HCT116 (cell line): ENCODE results near the gene SPON1. TPM values are rescaled to one million over a fixed set of nuclear protein-coding genes. Genes with fewer than 3 reads are reported as not detected.

Experiments
- ATAC-seq: fragments of 200-7000 bp; cut with Tn5 transposase; 2 replicates; pipeline ENCODE4 v1.9.1; 2020; ENCODE audit warnings: mild to moderate bottlenecking, moderate library complexity
- BruUV-seq: library from RNA; stranded (reverse); fragments of 400-500 nt; replicated peaks from 2 replicates; lab custom pipeline; 2021; lab: Mats Ljungman, UMichigan
- CTCF ChIA-PET: fragments of 300-600 bp; sonication (Branson Sonifier 250); formaldehyde crosslinking; loops from one replicate; lab custom pipeline; 2021; ENCODE audit warnings: antibody characterized with exemption; lab: Charles Lee
- POLR2A ChIA-PET: fragments of 300-600, 350-600 bp; sonication (Branson Sonifier 250); formaldehyde crosslinking; loops from one replicate; lab custom pipeline; 2021; ENCODE audit warnings: antibody characterized with exemption; lab: Charles Lee
- RAD21 ChIA-PET, 2 experiments: fragments of 300-600 bp; sonication (Branson Sonifier 250); formaldehyde crosslinking; loops; one replicate each; lab custom pipeline; 2023; ENCODE audit warnings: low total read pairs in 2 of 2; ENCODE audit not compliant: uncharacterized antibody in 2 of 2, unreplicated experiment in 2 of 2, low non-redundant PET in 1 of 2; lab: Charles Lee
- DNase-seq: peaks from one replicate; pipeline ENCODE4 v3.0.0-alpha.2; 2010; ENCODE audit warnings: low read depth, low spot score
- H2AFZ ChIP-seq: fragments of 200-600 bp; shearing (Covaris generic), sonication (generic); 2 replicates; pipeline ENCODE4 v1.6.1; 2017; ENCODE audit warnings: low read depth, mixed run types, mixed read lengths, antibody characterized with exemption, low read length; ENCODE audit not compliant: poor library complexity, severe bottlenecking
- H3K27ac ChIP-seq: 2 replicates; pipeline ENCODE4 v1.5.1; 2012; ENCODE audit warnings: low read depth, low read length
- H3K27me3 ChIP-seq: fragments of 200-600 bp; sonication (generic); 2 replicates; pipeline ENCODE4 v1.6.1; 2016; ENCODE audit warnings: mixed run types, low read length, mixed read lengths; ENCODE audit not compliant: insufficient read depth
- H3K36me3 ChIP-seq, 2 experiments: fragments of 200-500 bp in 1 of 2; fragments of 200-600 bp in 1 of 2; sonication (Bioruptor generic) in 1 of 2; sonication (generic) in 1 of 2; 2 replicates each; pipeline versions ENCODE4 v1.5.1 to v1.6.1; 2014 to 2016; ENCODE audit warnings: low read length in 2 of 2, inconsistent platforms in 1 of 2, mixed read lengths in 1 of 2, mixed run types in 1 of 2; ENCODE audit not compliant: insufficient read depth in 2 of 2, control insufficient read depth in 1 of 2
- H3K4me1 ChIP-seq, 2 experiments: fragments of 200-600 bp in 1 of 2; sonication (generic) in 1 of 2; 2 replicates each; pipeline versions ENCODE4 v1.5.1 to v1.6.1; 2012 to 2017; ENCODE audit warnings: low read length in 2 of 2, inconsistent platforms in 1 of 2, mild to moderate bottlenecking in 1 of 2, mixed read lengths in 1 of 2, mixed run types in 1 of 2, moderate library complexity in 1 of 2; ENCODE audit not compliant: insufficient read depth in 2 of 2, control insufficient read depth in 1 of 2
- H3K4me2 ChIP-seq: fragments of 200-600 bp; sonication (generic); 2 replicates; pipeline ENCODE4 v1.6.1; 2017; ENCODE audit warnings: mixed run types, low read length, mixed read lengths
- H3K4me3 ChIP-seq, 2 experiments: fragments of 200-600 bp in 1 of 2; sonication (generic) in 1 of 2; replicated peaks in 1 of 2; 2 replicates each; pipeline ENCODE4 v1.5.1; 2011 to 2016; ENCODE audit warnings: low read length in 2 of 2, control low read depth in 1 of 2, low read depth in 1 of 2, mild to moderate bottlenecking in 1 of 2, mixed read lengths in 1 of 2, mixed run types in 1 of 2
- H3K79me2 ChIP-seq: fragments of 200-600 bp; sonication (generic); 2 replicates; pipeline ENCODE4 v1.6.1; 2017; ENCODE audit warnings: mild to moderate bottlenecking, mixed run types, low read length, moderate library complexity, mixed read lengths; ENCODE audit not compliant: insufficient read depth
- H3K9ac ChIP-seq: fragments of 200-600 bp; sonication (generic); 2 replicates; pipeline ENCODE4 v1.6.1; 2016; ENCODE audit warnings: low read length, mixed read lengths
- H3K9me2 ChIP-seq: fragments of 200-600 bp; sonication (generic), shearing (Covaris generic); 2 replicates; pipeline ENCODE4 v1.6.1; 2017; ENCODE audit warnings: mixed run types, mild to moderate bottlenecking, moderate library complexity; ENCODE audit not compliant: insufficient read depth
- H3K9me3 ChIP-seq, 2 experiments: fragments of 200-500 bp in 1 of 2; fragments of 200-600 bp in 1 of 2; sonication (Bioruptor generic) in 1 of 2; sonication (generic) in 1 of 2; 2 replicates each; pipeline ENCODE4 v1.6.1; 2014 to 2017; ENCODE audit warnings: low read length in 2 of 2, mixed read lengths in 2 of 2, inconsistent platforms in 1 of 2, low read depth in 1 of 2, mild to moderate bottlenecking in 1 of 2, mixed run types in 1 of 2, moderate library complexity in 1 of 2; ENCODE audit not compliant: control insufficient read depth in 1 of 2, insufficient read depth in 1 of 2
- H4K20me1 ChIP-seq: fragments of 200-600 bp; sonication (generic), shearing (Covaris generic); 2 replicates; pipeline ENCODE4 v1.6.1; 2017; ENCODE audit warnings: mixed run types, mild to moderate bottlenecking, moderate library complexity; ENCODE audit not compliant: insufficient read depth
- EGR1 ChIP-seq: IDR thresholded peaks from 2 replicates; pipeline ENCODE4 v1.6.1; 2012; ENCODE audit warnings: low read depth
- ELF1 ChIP-seq: IDR thresholded peaks from 2 replicates; pipeline ENCODE4 v1.6.1; 2012; ENCODE audit warnings: low read depth, borderline replicate concordance
- POLR2AphosphoS5 ChIP-seq: IDR thresholded peaks from 2 replicates; pipeline ENCODE4 v1.6.1; 2011; ENCODE audit warnings: mild to moderate bottlenecking, low read depth, low read length, moderate library complexity
- intact Hi-C: fragments of 100-400 bp; cut with micrococcal nuclease; formaldehyde crosslinking; loops from 2 replicates; pipeline ENCODE4 v1.10.0; 2022
- total RNA-seq: library from RNA; stranded (reverse); gene quantifications from one replicate; pipeline ENCODE4 v1.2.1, GENCODE V29; 2021; ENCODE audit not compliant: unreplicated experiment

SPON1 gene
- total RNA-seq, 1 experiment from 2014 or later, result 0.17 TPM

GRCh38 chr11:14270690-14271542 is 308.4 kb downstream of the SPON1 start:
- BruUV-seq, result no TSS peak
- H3K27ac ChIP-seq, result no peak overlapping the region
- no peaks in the 10 kb centered on the region for H3K9me2 ChIP-seq
- ATAC-seq (no peak), DNase-seq (no peak)
- H3K36me3 ChIP-seq, result no peaks in the 10 kb centered on the region
- H4K20me1 ChIP-seq, result no peaks in the 10 kb centered on the region
- H3K9ac ChIP-seq, result no peak overlapping the region
- intact Hi-C loops, result no loop called here
- no peaks in the 10 kb centered on the region for H3K4me1 ChIP-seq
- no peaks in the 10 kb centered on the region for H3K79me2 ChIP-seq
- no peak overlapping the region for H3K4me2 ChIP-seq
- ChIA-PET POLR2A (no interaction called here), RAD21 (no interaction called here), CTCF (no interaction called here)
- TF ChIP-seq EGR1 (no peak), ELF1 (no peak), POLR2AphosphoS5 (no peak)
- H3K9me3 ChIP-seq, result no peaks in the 10 kb centered on the region
- no peak overlapping the region for H3K4me3 ChIP-seq
- H2AFZ ChIP-seq, result no peak overlapping the region
- no peaks in the 10 kb centered on the region for H3K27me3 ChIP-seq

GRCh38 chr11:14273895-14274294 is 311.4 kb downstream of the SPON1 start:
- Histone ChIP-seq H3K27me3 (no peaks in the 10 kb centered on the region), H3K4me1 (no peaks in the 10 kb centered on the region), H3K27ac (no peak overlapping the region), H4K20me1 (no peaks in the 10 kb centered on the region), H3K36me3 (no peaks in the 10 kb centered on the region), H3K9me2 (no peaks in the 10 kb centered on the region), H3K4me2 (no peak overlapping the region), H3K79me2 (no peaks in the 10 kb centered on the region), H2AFZ (no peak overlapping the region), H3K9ac (no peak overlapping the region), H3K4me3 (no peak overlapping the region), H3K9me3 (no peaks in the 10 kb centered on the region)
- DNase-seq (no peak), ATAC-seq (no peak)
- TF ChIP-seq EGR1, result no peak
- CTCF ChIA-PET, result no interaction called here
- RAD21 ChIA-PET, result no interaction called here
- POLR2A ChIA-PET, result no interaction called here
- intact Hi-C loops, result no loop called here
- BruUV-seq, result no TSS peak
